ENCODE data around the gene KRT80. TPM values are rescaled to one million over a fixed set of nuclear protein-coding genes. Genes with fewer than 3 reads are reported as not detected.

The KRT80 gene
- total and polyA plus RNA-seq, 2 experiments from 2014 or later, result not detected

DNA sequence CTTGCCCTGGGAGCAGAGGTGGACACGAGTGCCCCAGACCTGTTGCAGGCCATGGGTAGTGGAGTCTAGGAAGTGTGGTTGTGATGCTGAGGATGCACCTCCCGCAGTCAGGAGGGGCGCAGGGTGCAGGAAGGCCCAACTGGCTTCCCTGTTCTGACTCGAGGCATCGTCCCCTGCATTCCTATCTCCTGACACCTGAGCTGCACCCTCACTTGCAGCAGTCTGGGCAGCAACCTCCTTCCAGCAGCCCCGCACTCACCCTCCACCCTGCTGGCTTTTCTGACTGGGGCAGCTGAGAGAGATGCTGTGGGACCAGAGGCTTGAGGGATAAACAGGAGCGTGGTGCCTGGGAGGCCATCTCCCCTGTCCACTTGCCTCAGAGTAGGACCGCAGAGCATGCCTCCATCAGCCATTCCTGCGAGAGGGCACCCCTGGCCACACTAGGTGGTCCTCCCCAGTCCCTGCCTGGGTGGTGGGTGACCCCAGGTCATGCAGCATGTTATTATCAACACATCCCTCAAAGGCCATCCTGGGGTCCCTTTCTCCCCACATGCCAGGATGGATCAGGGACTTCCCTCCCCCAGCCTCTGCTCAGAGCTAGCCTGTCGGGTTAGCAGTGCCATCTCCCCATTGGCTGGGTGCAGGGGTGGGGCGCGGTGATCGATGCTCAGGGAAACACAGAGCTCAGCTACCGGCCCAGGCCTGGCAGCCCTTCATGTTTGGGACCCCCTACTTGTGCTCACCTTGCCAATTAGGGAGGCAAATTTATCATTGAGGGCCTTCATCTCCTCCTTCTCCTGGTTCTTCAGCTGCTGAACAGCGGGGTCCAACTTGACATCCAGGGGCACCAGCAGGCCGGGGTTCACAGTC is 719 bp downstream of the KRT80 start:
- no peak overlapping the region; the same call in 1 of the 2 replicates for H3K27ac Mint-ChIP-seq
- ATAC-seq (peak; percentile 35), DNase-seq (ENCODE audit: low spot score) (no peak)
- H3K4me2 ChIP-seq, result no peak overlapping the region
- no peaks in the 10 kb centered on the region for H4K20me1 ChIP-seq (replicated peaks; ENCODE audit: insufficient read depth)
- no peak overlapping the region for H3K27ac ChIP-seq (ENCODE audit: low read depth)
- no peaks in the 10 kb centered on the region for H3K79me2 ChIP-seq (replicated peaks; ENCODE audit: insufficient read depth)
- no peak overlapping the region for H3K4me3 ChIP-seq
- H3F3A ChIP-seq (replicated peaks; ENCODE audit: low read depth), result no peaks in the 10 kb centered on the region
- H3K27me3 ChIP-seq (ENCODE audit: insufficient read depth), result no peaks in the 10 kb centered on the region
- no peak overlapping the region; the same call in 1 of the 2 replicates for H2AFZ ChIP-seq
- H3K36me3 ChIP-seq (ENCODE audit: insufficient read depth), result no peaks in the 10 kb centered on the region
- H3K4me1 ChIP-seq (ENCODE audit: insufficient read depth), result no peaks in the 10 kb centered on the region
- no peaks in the 10 kb centered on the region for H3K9me3 Mint-ChIP-seq
- peaks cover 13% of the 10 kb centered on the region for H3K4me1 Mint-ChIP-seq
- no peaks in the 10 kb centered on the region for H3K36me3 Mint-ChIP-seq (ENCODE audit: low read depth)
- no peaks in the 10 kb centered on the region for H3K9me2 ChIP-seq (ENCODE audit: insufficient read depth)
- no peak overlapping the region for H3K4me3 Mint-ChIP-seq
- TF ChIP-seq CREB1 (CRISPR knock-in tag; IDR thresholded peaks at IDR 0.05; ENCODE audit: low read depth), result no peak
- TF ChIP-seq, protein P1, sequence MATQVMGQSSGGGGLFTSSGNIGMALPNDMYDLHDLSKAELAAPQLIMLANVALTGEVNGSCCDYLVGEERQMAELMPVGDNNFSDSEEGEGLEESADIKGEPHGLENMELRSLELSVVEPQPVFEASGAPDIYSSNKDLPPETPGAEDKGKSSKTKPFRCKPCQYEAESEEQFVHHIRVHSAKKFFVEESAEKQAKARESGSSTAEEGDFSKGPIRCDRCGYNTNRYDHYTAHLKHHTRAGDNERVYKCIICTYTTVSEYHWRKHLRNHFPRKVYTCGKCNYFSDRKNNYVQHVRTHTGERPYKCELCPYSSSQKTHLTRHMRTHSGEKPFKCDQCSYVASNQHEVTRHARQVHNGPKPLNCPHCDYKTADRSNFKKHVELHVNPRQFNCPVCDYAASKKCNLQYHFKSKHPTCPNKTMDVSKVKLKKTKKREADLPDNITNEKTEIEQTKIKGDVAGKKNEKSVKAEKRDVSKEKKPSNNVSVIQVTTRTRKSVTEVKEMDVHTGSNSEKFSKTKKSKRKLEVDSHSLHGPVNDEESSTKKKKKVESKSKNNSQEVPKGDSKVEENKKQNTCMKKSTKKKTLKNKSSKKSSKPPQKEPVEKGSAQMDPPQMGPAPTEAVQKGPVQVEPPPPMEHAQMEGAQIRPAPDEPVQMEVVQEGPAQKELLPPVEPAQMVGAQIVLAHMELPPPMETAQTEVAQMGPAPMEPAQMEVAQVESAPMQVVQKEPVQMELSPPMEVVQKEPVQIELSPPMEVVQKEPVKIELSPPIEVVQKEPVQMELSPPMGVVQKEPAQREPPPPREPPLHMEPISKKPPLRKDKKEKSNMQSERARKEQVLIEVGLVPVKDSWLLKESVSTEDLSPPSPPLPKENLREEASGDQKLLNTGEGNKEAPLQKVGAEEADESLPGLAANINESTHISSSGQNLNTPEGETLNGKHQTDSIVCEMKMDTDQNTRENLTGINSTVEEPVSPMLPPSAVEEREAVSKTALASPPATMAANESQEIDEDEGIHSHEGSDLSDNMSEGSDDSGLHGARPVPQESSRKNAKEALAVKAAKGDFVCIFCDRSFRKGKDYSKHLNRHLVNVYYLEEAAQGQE (IDR thresholded peaks at IDR 0.05; ENCODE audit: unreplicated experiment), result no peak
- H3K27me3 Mint-ChIP-seq (ENCODE audit: insufficient read depth, low read depth, poor library complexity), result peaks cover 3% of the 10 kb centered on the region

DNA sequence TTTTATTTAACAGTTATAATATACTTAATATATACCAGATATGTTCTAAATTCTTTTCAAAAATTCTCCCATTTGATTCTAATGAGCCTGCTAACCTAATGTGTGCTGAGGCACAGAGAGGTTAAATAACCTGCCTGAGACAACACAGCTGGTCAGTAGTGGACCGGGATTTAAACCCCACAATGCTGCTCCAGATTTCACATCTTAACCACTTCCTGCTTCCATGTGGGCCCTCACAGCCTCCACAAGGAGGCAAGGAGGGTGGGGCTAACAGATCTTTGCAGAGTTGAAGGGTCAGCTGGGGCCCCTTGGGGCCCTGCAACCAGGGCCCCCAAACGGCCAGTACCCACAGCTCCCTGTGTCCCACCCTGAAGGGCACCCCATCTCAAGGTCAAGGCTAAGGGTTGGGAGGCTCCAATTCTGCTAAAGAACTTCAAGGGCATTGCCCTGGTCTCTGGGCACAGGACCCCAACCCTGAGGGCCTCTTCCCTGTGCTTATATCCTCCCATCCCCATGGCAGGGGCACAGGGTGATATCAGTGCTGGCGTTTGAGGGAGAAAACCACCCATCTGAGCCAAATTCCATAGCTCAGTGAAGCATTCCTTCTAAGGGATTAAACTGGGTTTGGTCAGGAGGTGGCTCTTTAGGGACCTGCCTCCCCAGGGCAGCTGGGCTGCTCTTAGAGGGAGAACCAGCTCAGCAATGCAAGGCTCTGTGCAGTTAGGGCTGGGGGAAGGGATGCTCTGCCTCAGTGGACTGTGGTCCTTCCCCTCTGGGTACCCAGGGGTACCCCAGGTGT is 2.2 kb downstream of the KRT80 start:
- ATAC-seq (no peak), DNase-seq (ENCODE audit: low spot score) (no peak)
- Histone ChIP-seq H2AFZ (no peak overlapping the region), H3K79me2 (replicated peaks; ENCODE audit: insufficient read depth) (no peaks in the 10 kb centered on the region), H3K27me3 (ENCODE audit: insufficient read depth) (no peaks in the 10 kb centered on the region), H3K4me1 (ENCODE audit: insufficient read depth) (no peaks in the 10 kb centered on the region), H3K36me3 (ENCODE audit: insufficient read depth) (no peaks in the 10 kb centered on the region), H3F3A (replicated peaks; ENCODE audit: low read depth) (no peaks in the 10 kb centered on the region), H4K20me1 (replicated peaks; ENCODE audit: insufficient read depth) (no peaks in the 10 kb centered on the region), H3K9me2 (ENCODE audit: insufficient read depth) (no peaks in the 10 kb centered on the region), H3K4me3 (no peak overlapping the region), H3K4me2 (no peak overlapping the region), H3K27ac (ENCODE audit: low read depth) (no peak overlapping the region)
- H3K27me3 Mint-ChIP-seq (ENCODE audit: insufficient read depth, low read depth, poor library complexity), result peaks cover 2% of the 10 kb centered on the region
- no peaks in the 10 kb centered on the region for H3K36me3 Mint-ChIP-seq (ENCODE audit: low read depth)
- no peaks in the 10 kb centered on the region for H3K9me3 Mint-ChIP-seq
- peaks cover 18% of the 10 kb centered on the region for H3K4me1 Mint-ChIP-seq
- H3K27ac Mint-ChIP-seq, result no peak overlapping the region
- H3K4me3 Mint-ChIP-seq, result no peak overlapping the region
- no peak for TF ChIP-seq EZH2phosphoT487 (IDR thresholded peaks at IDR 0.05; ENCODE audit: unreplicated experiment)
- TF ChIP-seq, protein P2, sequence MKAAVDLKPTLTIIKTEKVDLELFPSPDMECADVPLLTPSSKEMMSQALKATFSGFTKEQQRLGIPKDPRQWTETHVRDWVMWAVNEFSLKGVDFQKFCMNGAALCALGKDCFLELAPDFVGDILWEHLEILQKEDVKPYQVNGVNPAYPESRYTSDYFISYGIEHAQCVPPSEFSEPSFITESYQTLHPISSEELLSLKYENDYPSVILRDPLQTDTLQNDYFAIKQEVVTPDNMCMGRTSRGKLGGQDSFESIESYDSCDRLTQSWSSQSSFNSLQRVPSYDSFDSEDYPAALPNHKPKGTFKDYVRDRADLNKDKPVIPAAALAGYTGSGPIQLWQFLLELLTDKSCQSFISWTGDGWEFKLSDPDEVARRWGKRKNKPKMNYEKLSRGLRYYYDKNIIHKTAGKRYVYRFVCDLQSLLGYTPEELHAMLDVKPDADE (IDR thresholded peaks at IDR 0.05), result no peak
- TF ChIP-seq, protein P1 (IDR thresholded peaks at IDR 0.05; ENCODE audit: unreplicated experiment), result no peak
- no peak for TF ChIP-seq JUNB (IDR thresholded peaks at IDR 0.05; ENCODE audit: unreplicated experiment)

All from GM23338 (cell line).